H9 (cell line): ENCODE data around the gene ACAP2. TPM values are rescaled to one million over a fixed set of nuclear protein-coding genes. Genes with fewer than 3 reads are reported as not detected.

Experiments
- DNase-seq: peaks from one replicate; pipeline ENCODE4 v3.0.0-alpha.2; 2017
- H2AFZ ChIP-seq: one replicate; pipeline ENCODE4 v1.6.1; 2013; ENCODE audit warnings: mild to moderate bottlenecking, low read length, control low read depth, moderate library complexity
- H2AK5ac ChIP-seq: 2 replicates; pipeline ENCODE4 v1.6.1; 2013; ENCODE audit warnings: low read length, control low read depth, mixed read lengths; ENCODE audit not compliant: insufficient read length
- H2BK120ac ChIP-seq: one replicate; pipeline ENCODE4 v1.6.1; 2013; ENCODE audit warnings: low read depth, mild to moderate bottlenecking, low read length, control low read depth, inconsistent platforms; ENCODE audit not compliant: poor library complexity, severe bottlenecking
- H2BK12ac ChIP-seq: 2 replicates; pipeline ENCODE4 v1.6.1; 2013; ENCODE audit warnings: low read length, control low read depth, mixed read lengths, low read depth; ENCODE audit not compliant: insufficient read length
- H2BK15ac ChIP-seq: 2 replicates; pipeline ENCODE4 v1.6.1; 2013; ENCODE audit warnings: low read depth, low read length, control low read depth
- H2BK20ac ChIP-seq: one replicate; pipeline ENCODE4 v1.6.1; 2013; ENCODE audit warnings: low read depth, mild to moderate bottlenecking, low read length, control low read depth, inconsistent platforms; ENCODE audit not compliant: poor library complexity, severe bottlenecking
- H2BK5ac ChIP-seq: 2 replicates; pipeline ENCODE4 v1.6.1; 2013; ENCODE audit warnings: low read length, control low read depth, mixed read lengths; ENCODE audit not compliant: insufficient read length
- H3K14ac ChIP-seq: 2 replicates; pipeline ENCODE4 v1.6.1; 2013; ENCODE audit warnings: low read length, control low read depth; ENCODE audit not compliant: insufficient read depth
- H3K18ac ChIP-seq: 2 replicates; pipeline ENCODE4 v1.6.1; 2013; ENCODE audit warnings: low read depth, mild to moderate bottlenecking, mixed read lengths, low read length, control low read depth; ENCODE audit not compliant: insufficient read length
- H3K23ac ChIP-seq: 2 replicates; pipeline ENCODE4 v1.6.1; 2013; ENCODE audit warnings: low read length, control low read depth, mixed read lengths, low read depth; ENCODE audit not compliant: insufficient read length
- H3K23me2 ChIP-seq: 2 replicates; pipeline ENCODE4 v1.6.1; 2013; ENCODE audit warnings: low read depth, mild to moderate bottlenecking, mixed read lengths, low read length, control low read depth; ENCODE audit not compliant: insufficient read length, poor library complexity, severe bottlenecking
- H3K27ac ChIP-seq: 2 replicates; pipeline ENCODE4 v1.5.1; 2013; ENCODE audit warnings: low read length, control low read depth, mixed read lengths, low read depth; ENCODE audit not compliant: insufficient read length
- H3K27me3 ChIP-seq: 2 replicates; pipeline ENCODE4 v1.6.1; 2013; ENCODE audit warnings: low read length, control low read depth, inconsistent platforms; ENCODE audit not compliant: insufficient read depth
- H3K4ac ChIP-seq: 2 replicates; pipeline ENCODE4 v1.6.1; 2013; ENCODE audit warnings: low read depth, mild to moderate bottlenecking, control low read depth, inconsistent platforms, low read length, moderate library complexity
- H3K4me1 ChIP-seq: 2 replicates; pipeline ENCODE4 v1.6.1; 2013; ENCODE audit warnings: low read length, control low read depth, inconsistent platforms; ENCODE audit not compliant: insufficient read depth
- H3K4me2 ChIP-seq: 2 replicates; pipeline ENCODE4 v1.6.1; 2013; ENCODE audit warnings: low read length, control low read depth, mixed read lengths; ENCODE audit not compliant: insufficient read length, insufficient read depth
- H3K56ac ChIP-seq: 2 replicates; pipeline ENCODE4 v1.6.1; 2013; ENCODE audit warnings: low read depth, mild to moderate bottlenecking, mixed read lengths, low read length, control low read depth; ENCODE audit not compliant: insufficient read length
- H3K79me1 ChIP-seq: 2 replicates; pipeline ENCODE4 v1.6.1; 2013; ENCODE audit warnings: low read depth, mild to moderate bottlenecking, moderate library complexity, low read length, control low read depth, inconsistent platforms; ENCODE audit not compliant: insufficient read depth, poor library complexity, severe bottlenecking
- H3K79me2 ChIP-seq: 2 replicates; pipeline ENCODE4 v1.6.1; 2013; ENCODE audit warnings: low read length, control low read depth, inconsistent platforms; ENCODE audit not compliant: insufficient read depth
- H3K9ac ChIP-seq: 2 replicates; pipeline ENCODE4 v1.6.1; 2013; ENCODE audit warnings: low read length, control low read depth, mixed read lengths; ENCODE audit not compliant: insufficient read length; ENCODE audit errors: extremely low read depth
- H3K9me3 ChIP-seq: one replicate; pipeline ENCODE4 v1.6.1; 2013; ENCODE audit warnings: low read depth, low read length, inconsistent platforms; ENCODE audit not compliant: control insufficient read depth
- H3T11ph ChIP-seq: one replicate; pipeline ENCODE4 v1.6.1; 2013; ENCODE audit warnings: mild to moderate bottlenecking, low read length, control low read depth, inconsistent platforms
- H4K20me1 ChIP-seq: one replicate; pipeline ENCODE4 v1.6.1; 2013; ENCODE audit not compliant: control insufficient read depth, insufficient read length, insufficient read depth
- H4K5ac ChIP-seq: 2 replicates; pipeline ENCODE4 v1.6.1; 2013; ENCODE audit warnings: low read depth, mild to moderate bottlenecking, mixed read lengths, low read length, control low read depth; ENCODE audit not compliant: insufficient read length
- H4K8ac ChIP-seq: replicated peaks from 2 replicates; pipeline ENCODE4 v1.6.1; 2013; ENCODE audit warnings: low read length, control low read depth, mixed read lengths, low read depth; ENCODE audit not compliant: insufficient read length
- H4K91ac ChIP-seq: 2 replicates; pipeline ENCODE4 v1.6.1; 2013; ENCODE audit warnings: low read depth, mild to moderate bottlenecking, moderate library complexity, mixed read lengths, low read length, control low read depth; ENCODE audit not compliant: insufficient read length
- H3K27ac Mint-ChIP-seq, 3 experiments: 2 replicates in 2 of 3; 3 replicates in 1 of 3; pipeline ENCODE4 v1.8.0; 2020 to 2021; ENCODE audit warnings: mixed read lengths in 3 of 3, mild to moderate bottlenecking in 1 of 3, moderate library complexity in 1 of 3
- H3K27me3 Mint-ChIP-seq: 2 replicates; pipeline ENCODE4 v1.8.0; 2021; ENCODE audit warnings: low read depth, mild to moderate bottlenecking, moderate library complexity, mixed read lengths
- H3K36me3 Mint-ChIP-seq, 3 experiments: 2 replicates in 2 of 3; 3 replicates in 1 of 3; pipeline ENCODE4 v1.8.0; 2020 to 2021; ENCODE audit warnings: low read depth in 3 of 3, mixed read lengths in 3 of 3; ENCODE audit not compliant: insufficient read depth in 1 of 3
- H3K4me1 Mint-ChIP-seq, 2 experiments: 2 replicates each; pipeline ENCODE4 v1.8.0; 2020; ENCODE audit warnings: mixed read lengths in 2 of 2
- H3K4me3 Mint-ChIP-seq, 2 experiments: 2 replicates in 1 of 2; 3 replicates in 1 of 2; pipeline ENCODE4 v1.8.0; 2020 to 2021; ENCODE audit warnings: mild to moderate bottlenecking in 2 of 2, mixed read lengths in 2 of 2, moderate library complexity in 1 of 2
- H3K9me3 Mint-ChIP-seq, 2 experiments: 2 replicates in 1 of 2; 3 replicates in 1 of 2; pipeline ENCODE4 v1.8.0; 2020; ENCODE audit warnings: mild to moderate bottlenecking in 2 of 2, mixed read lengths in 2 of 2, moderate library complexity in 1 of 2
- WGBS: extraction: QIAGEN DNeasy Blood & Tissue Kit; methylation state at CpG from one replicate; pipeline ENCODE4 v1.1.7; 2013; ENCODE audit warnings: missing lambda C conversion rate, low lambda C conversion rate, mixed read lengths; ENCODE audit not compliant: insufficient read length; ENCODE audit errors: extremely low coverage; 5-methylcytosine and 5-hydroxymethylcytosine counted together
- total RNA-seq: library from RNA; stranded (reverse); gene quantifications from 2 replicates; pipeline ENCODE4 v1.2.1, GENCODE V29; 2021
- TF ChIP-seq, protein P1 (sequence below): fragments of 200-600 bp; sonication (generic); conservative IDR thresholded peaks from 3 replicates; pipeline ENCODE4 v1.8.0; 2021; ENCODE audit warnings: antibody characterized with exemption, mild to moderate bottlenecking

Gene ACAP2
- total RNA-seq, 1 experiment from 2014 or later, result 30.8 TPM

- no peaks in the 10 kb centered on the region for H3K79me1 ChIP-seq
- H3K9me3 ChIP-seq, result no peaks in the 10 kb centered on the region
- WGBS, result no CpG with 5 or more reads among the region's 5 CpGs
- peak overlapping the region; percentile 37 for H2AFZ ChIP-seq
- H2BK120ac ChIP-seq, result no peak overlapping the region
- no peak overlapping the region for H4K5ac ChIP-seq
- Mint-ChIP-seq H3K27me3 (no peaks in the 10 kb centered on the region; the same call in 1 of the 2 replicates), H3K36me3 (no peaks in the 10 kb centered on the region), H3K4me3 (no peak overlapping the region), H3K9me3 (peaks cover 0 to 7% of the 10 kb centered on the region in 2 experiments; a peak in 2 of 5 replicates), H3K27ac (no peak overlapping the region), H3K4me1 (peaks cover 27 to 30% of the 10 kb centered on the region in 2 experiments)
- H3K9ac ChIP-seq, result no peak overlapping the region
- TF ChIP-seq, protein P1, sequence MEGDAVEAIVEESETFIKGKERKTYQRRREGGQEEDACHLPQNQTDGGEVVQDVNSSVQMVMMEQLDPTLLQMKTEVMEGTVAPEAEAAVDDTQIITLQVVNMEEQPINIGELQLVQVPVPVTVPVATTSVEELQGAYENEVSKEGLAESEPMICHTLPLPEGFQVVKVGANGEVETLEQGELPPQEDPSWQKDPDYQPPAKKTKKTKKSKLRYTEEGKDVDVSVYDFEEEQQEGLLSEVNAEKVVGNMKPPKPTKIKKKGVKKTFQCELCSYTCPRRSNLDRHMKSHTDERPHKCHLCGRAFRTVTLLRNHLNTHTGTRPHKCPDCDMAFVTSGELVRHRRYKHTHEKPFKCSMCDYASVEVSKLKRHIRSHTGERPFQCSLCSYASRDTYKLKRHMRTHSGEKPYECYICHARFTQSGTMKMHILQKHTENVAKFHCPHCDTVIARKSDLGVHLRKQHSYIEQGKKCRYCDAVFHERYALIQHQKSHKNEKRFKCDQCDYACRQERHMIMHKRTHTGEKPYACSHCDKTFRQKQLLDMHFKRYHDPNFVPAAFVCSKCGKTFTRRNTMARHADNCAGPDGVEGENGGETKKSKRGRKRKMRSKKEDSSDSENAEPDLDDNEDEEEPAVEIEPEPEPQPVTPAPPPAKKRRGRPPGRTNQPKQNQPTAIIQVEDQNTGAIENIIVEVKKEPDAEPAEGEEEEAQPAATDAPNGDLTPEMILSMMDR, result no peak
- H3K56ac ChIP-seq, result no peak overlapping the region
- H4K20me1 ChIP-seq, result no peaks in the 10 kb centered on the region
- H3K4me1 ChIP-seq, result no peaks in the 10 kb centered on the region; the same call in 1 of the 2 replicates
- no peak overlapping the region for H2BK15ac ChIP-seq
- H3K4me2 ChIP-seq, result no peak overlapping the region
- H4K91ac ChIP-seq, result no peak overlapping the region
- H2BK5ac ChIP-seq, result no peak overlapping the region
- DNase-seq, result no peak
- no peaks in the 10 kb centered on the region for H3K23me2 ChIP-seq
- no peak overlapping the region for H4K8ac ChIP-seq
- H3K18ac ChIP-seq, result no peak overlapping the region
- H3K4ac ChIP-seq, result no peak overlapping the region
- no peak overlapping the region for H2BK12ac ChIP-seq
- no peaks in the 10 kb centered on the region for H3K79me2 ChIP-seq
- no peak overlapping the region for H2AK5ac ChIP-seq
- H3T11ph ChIP-seq, result no peak overlapping the region
- no peak overlapping the region for H3K23ac ChIP-seq
- no peaks in the 10 kb centered on the region for H3K27me3 ChIP-seq
- H3K14ac ChIP-seq, result no peak overlapping the region
- no peak overlapping the region for H2BK20ac ChIP-seq
- H3K27ac ChIP-seq, result no peak overlapping the region
Measured at GRCh38 chr3:195450731-195451229, 8.0 kb upstream of the ACAP2 start.
